ENCODE measurements around the gene CDCP2. TPM values are rescaled to one million over a fixed set of nuclear protein-coding genes. Genes with fewer than 3 reads are reported as not detected.
"Not testable (repeated sequence)": the region's sequence is repeated elsewhere in the genome, so short reads cannot be mapped to it uniquely, and the experiment has no call there.

The CDCP2 gene
- total RNA-seq, 1 experiment from 2014 or later = not detected

- H3K4me3 ChIP-seq = no peak overlapping the region
- H3K36me3 ChIP-seq = no peaks in the 10 kb centered on the region
- no peaks in the 10 kb centered on the region for H3K27me3 ChIP-seq
- no peaks in the 10 kb centered on the region for H3K9me3 ChIP-seq (replicated peaks)
- no peak overlapping the region for H3K27ac ChIP-seq
- DNase-seq = no peak
- H3K4me1 ChIP-seq = peaks cover 13% of the 10 kb centered on the region
Observed at GRCh38 chr1:54108156-54108555, 44.6 kb downstream of the CDCP2 start.

- H3K27me3 ChIP-seq = no peaks in the 10 kb centered on the region
- H3K9me3 ChIP-seq (replicated peaks) = no peaks in the 10 kb centered on the region
- DNase-seq = peak; percentile 44 to 62
- H3K4me3 ChIP-seq = no peak overlapping the region
- peaks cover 13% of the 10 kb centered on the region for H3K4me1 ChIP-seq
- no peaks in the 10 kb centered on the region for H3K36me3 ChIP-seq
- no peak overlapping the region for H3K27ac ChIP-seq
Observed at GRCh38 chr1:54107131-54107530, 45.7 kb downstream of the CDCP2 start.

GRCh38 chr1:54105736-54106269, 47.0 kb downstream of the CDCP2 start:
- DNase-seq = peak; percentile 33 to 54
- Histone ChIP-seq H3K36me3 (no peaks in the 10 kb centered on the region), H3K4me1 (peaks cover 13% of the 10 kb centered on the region), H3K9me3 (replicated peaks) (no peaks in the 10 kb centered on the region), H3K27ac (no peak overlapping the region), H3K27me3 (no peaks in the 10 kb centered on the region), H3K4me3 (no peak overlapping the region)

GRCh38 chr1:54105080-54105479, 47.7 kb downstream of the CDCP2 start:
- peak; percentile 15 to 43 for DNase-seq
- Histone ChIP-seq H3K36me3 (no peaks in the 10 kb centered on the region), H3K27me3 (no peaks in the 10 kb centered on the region), H3K4me1 (peaks cover 13% of the 10 kb centered on the region), H3K9me3 (replicated peaks) (no peaks in the 10 kb centered on the region), H3K4me3 (no peak overlapping the region), H3K27ac (no peak overlapping the region)

- H3K27ac ChIP-seq; H3K4me3 ChIP-seq; H3K36me3 ChIP-seq; H3K9me3 ChIP-seq (replicated peaks); DNase-seq; H3K27me3 ChIP-seq: not testable (repeated sequence)
- H3K4me1 ChIP-seq = peaks cover 13% of the 10 kb centered on the region
Observed at GRCh38 chr1:54104613-54105012, 48.2 kb downstream of the CDCP2 start.

GRCh38 chr1:54103414-54103813, 49.4 kb downstream of the CDCP2 start:
- no peaks in the 10 kb centered on the region for H3K36me3 ChIP-seq
- H3K4me1 ChIP-seq = peaks cover 13% of the 10 kb centered on the region
- no peaks in the 10 kb centered on the region for H3K9me3 ChIP-seq (replicated peaks)
- no peak overlapping the region for H3K4me3 ChIP-seq
- no peaks in the 10 kb centered on the region for H3K27me3 ChIP-seq
- DNase-seq = no peak
- H3K27ac ChIP-seq = no peak overlapping the region

- no peak overlapping the region for H3K27ac ChIP-seq
Observed at GRCh38 chr1:54100500-54100899, 52.3 kb downstream of the CDCP2 start.

GRCh38 chr1:54099061-54099610, 53.7 kb downstream of the CDCP2 start:
- no peak overlapping the region for H3K27ac ChIP-seq
- no peaks in the 10 kb centered on the region for H3K4me1 ChIP-seq
- H3K27me3 ChIP-seq = no peaks in the 10 kb centered on the region
- no peak overlapping the region for H3K4me3 ChIP-seq
- no peak for DNase-seq
- no peaks in the 10 kb centered on the region for H3K36me3 ChIP-seq
- H3K9me3 ChIP-seq (replicated peaks) = no peaks in the 10 kb centered on the region

More at GRCh38 chr1:54100500-54100899, 52.3 kb downstream of the CDCP2 start:
- Histone ChIP-seq H3K27me3 (no peaks in the 10 kb centered on the region), H3K9me3 (replicated peaks) (no peaks in the 10 kb centered on the region), H3K36me3 (no peaks in the 10 kb centered on the region), H3K4me1 (peaks cover 3% of the 10 kb centered on the region; the same call in 1 of the 2 replicates), H3K4me3 (no peak overlapping the region)
- DNase-seq = no peak

GRCh38 chr1:54096877-54097240, 55.9 kb downstream of the CDCP2 start:
- no peaks in the 10 kb centered on the region for H3K4me1 ChIP-seq
- DNase-seq = no peak
- H3K27me3 ChIP-seq = no peaks in the 10 kb centered on the region
- H3K9me3 ChIP-seq (replicated peaks) = no peaks in the 10 kb centered on the region
- H3K27ac ChIP-seq = no peak overlapping the region
- H3K36me3 ChIP-seq = no peaks in the 10 kb centered on the region
- H3K4me3 ChIP-seq = no peak overlapping the region

GRCh38 chr1:54096227-54096876, 56.4 kb downstream of the CDCP2 start:
- no peaks in the 10 kb centered on the region for H3K4me1 ChIP-seq
- no peaks in the 10 kb centered on the region for H3K36me3 ChIP-seq
- DNase-seq = no peak
- H3K4me3 ChIP-seq = no peak overlapping the region
- H3K9me3 ChIP-seq (replicated peaks) = no peaks in the 10 kb centered on the region
- H3K27me3 ChIP-seq = no peaks in the 10 kb centered on the region
- no peak overlapping the region for H3K27ac ChIP-seq

GRCh38 chr1:54095546-54096226, 57.1 kb downstream of the CDCP2 start:
- no peaks in the 10 kb centered on the region for H3K4me1 ChIP-seq

GRCh38 chr1:54094730-54095105, 58.1 kb downstream of the CDCP2 start:
- not testable (repeated sequence) for DNase-seq; H3K27me3 ChIP-seq; H3K36me3 ChIP-seq; H3K27ac ChIP-seq; H3K4me3 ChIP-seq; H3K9me3 ChIP-seq (replicated peaks); H3K4me1 ChIP-seq

More at GRCh38 chr1:54095546-54096226, 57.1 kb downstream of the CDCP2 start:
- Histone ChIP-seq H3K9me3 (replicated peaks) (no peaks in the 10 kb centered on the region), H3K27me3 (no peaks in the 10 kb centered on the region), H3K27ac (no peak overlapping the region), H3K36me3 (no peaks in the 10 kb centered on the region), H3K4me3 (no peak overlapping the region)
- DNase-seq = no peak

- Histone ChIP-seq H3K27me3 (no peaks in the 10 kb centered on the region), H3K4me1 (no peaks in the 10 kb centered on the region), H3K27ac (no peak overlapping the region), H3K9me3 (replicated peaks) (no peaks in the 10 kb centered on the region), H3K4me3 (no peak overlapping the region), H3K36me3 (peaks cover 4% of the 10 kb centered on the region; the same call in 1 of the 2 replicates)
- no peak for DNase-seq
Observed at GRCh38 chr1:54094001-54094729, 58.6 kb downstream of the CDCP2 start.

- Histone ChIP-seq H3K27ac (no peak overlapping the region), H3K27me3 (no peaks in the 10 kb centered on the region), H3K4me1 (no peaks in the 10 kb centered on the region), H3K4me3 (no peak overlapping the region), H3K9me3 (replicated peaks) (no peaks in the 10 kb centered on the region), H3K36me3 (peaks cover 7% of the 10 kb centered on the region; the same call in 1 of the 2 replicates)
- no peak for DNase-seq
Observed at GRCh38 chr1:54091666-54092065, 61.1 kb downstream of the CDCP2 start.

- no peaks in the 10 kb centered on the region for H3K4me1 ChIP-seq
- no peak overlapping the region for H3K4me3 ChIP-seq
- H3K9me3 ChIP-seq (replicated peaks) = no peaks in the 10 kb centered on the region
- H3K36me3 ChIP-seq = peaks cover 7% of the 10 kb centered on the region; the same call in 1 of the 2 replicates
- no peak overlapping the region for H3K27ac ChIP-seq
- no peaks in the 10 kb centered on the region for H3K27me3 ChIP-seq
- DNase-seq = no peak
Observed at GRCh38 chr1:54088385-54088784, 64.4 kb downstream of the CDCP2 start.
